ENCODE results near the gene CST9L. TPM values are rescaled to one million over a fixed set of nuclear protein-coding genes. Genes with fewer than 3 reads are reported as not detected.

CST9L gene
- total RNA-seq, 2 donors from 2014 or later, result not detected

DNA sequence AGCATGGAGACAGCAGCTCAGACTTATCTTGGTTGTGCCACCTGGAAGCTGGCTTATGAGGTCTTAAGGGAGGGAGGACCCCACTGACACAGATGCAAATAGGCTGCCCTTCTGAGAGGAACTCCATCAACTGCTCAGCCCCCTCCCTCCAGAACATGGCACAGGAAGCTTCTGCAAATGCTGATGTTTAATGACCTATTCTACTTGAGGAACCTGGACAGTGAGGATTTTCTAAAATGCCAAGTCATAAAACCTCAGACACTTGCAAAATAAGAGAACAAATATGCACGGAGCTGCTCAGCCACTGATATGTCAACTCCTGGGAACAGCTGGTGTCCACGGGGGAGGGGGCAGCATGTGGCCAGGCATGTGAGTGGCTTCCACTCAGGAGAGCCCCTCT is 34.0 kb upstream of the CST9L start:
- H3K36me3 Mint-ChIP-seq (ENCODE audit: low read depth), result no peaks in the 10 kb centered on the region
- peaks cover 2% of the 10 kb centered on the region for H3K4me1 Mint-ChIP-seq

DNA sequence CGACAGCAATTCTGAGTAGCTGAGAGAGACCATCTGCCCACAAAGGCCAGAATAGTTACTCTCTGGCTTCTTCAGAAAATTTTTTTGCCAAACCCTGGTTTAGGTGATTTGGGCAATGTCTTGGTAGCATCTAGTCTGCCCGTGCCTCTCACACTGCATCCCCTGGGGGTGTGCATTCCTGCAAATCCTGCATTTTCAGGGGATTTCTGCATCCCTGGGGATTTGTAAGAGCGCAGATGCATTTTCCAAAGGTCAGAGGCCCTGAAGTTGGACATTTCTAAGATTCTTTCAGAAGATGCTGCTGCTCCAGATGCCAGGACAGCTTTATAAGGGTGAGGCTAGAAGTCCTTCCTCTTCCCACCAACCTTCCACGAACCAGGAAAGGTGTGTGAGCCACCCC is 33.4 kb upstream of the CST9L start:
- no peaks in the 10 kb centered on the region for H3K9me3 ChIP-seq (ENCODE audit: control insufficient read depth, low read length, poor library complexity, severe bottlenecking)
- Mint-ChIP-seq H3K27me3 (peaks cover 16% of the 10 kb centered on the region), H3K4me1 (peaks cover 2% of the 10 kb centered on the region), H3K27ac (no peak overlapping the region), H3K4me3 (no peak overlapping the region), H3K36me3 (ENCODE audit: low read depth) (no peaks in the 10 kb centered on the region)
- DNase-seq (no peak), ATAC-seq (no peak)

More for the DNA sequence above, 34.0 kb upstream of the CST9L start:
- Mint-ChIP-seq H3K27ac (no peak overlapping the region), H3K27me3 (peaks cover 16% of the 10 kb centered on the region), H3K4me3 (no peak overlapping the region)
- no peaks in the 10 kb centered on the region for H3K9me3 ChIP-seq (ENCODE audit: control insufficient read depth, low read length, poor library complexity, severe bottlenecking)
- ATAC-seq, result no peak
- DNase-seq, result no peak

DNA sequence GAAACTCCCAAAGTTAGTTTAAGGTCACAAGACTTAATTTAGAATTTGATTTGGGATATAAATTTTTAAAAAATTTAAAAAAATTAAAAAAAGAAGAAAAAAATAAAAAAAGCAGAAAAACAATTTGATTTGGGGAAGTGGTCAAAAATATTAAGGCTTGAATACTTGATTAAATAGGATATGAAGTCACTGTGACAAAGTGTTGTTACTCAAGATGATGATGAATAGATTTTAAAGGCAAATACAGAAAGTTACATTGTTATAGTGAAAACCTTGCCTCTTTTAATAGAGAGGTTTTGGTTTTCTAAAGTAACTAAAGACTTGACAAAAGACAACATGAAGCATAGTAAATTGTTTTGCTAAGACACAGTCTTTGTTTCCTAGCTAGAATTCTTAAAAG is 30.2 kb upstream of the CST9L start:
- ATAC-seq (no peak), DNase-seq (no peak)
- no peaks in the 10 kb centered on the region for H3K4me1 Mint-ChIP-seq
- peaks cover 4% of the 10 kb centered on the region for H3K27me3 Mint-ChIP-seq
- no peaks in the 10 kb centered on the region for H3K36me3 Mint-ChIP-seq (ENCODE audit: low read depth)
- no peaks in the 10 kb centered on the region for H3K9me3 ChIP-seq (ENCODE audit: control insufficient read depth, low read length, poor library complexity, severe bottlenecking)
- H3K4me3 Mint-ChIP-seq, result no peak overlapping the region
- H3K27ac Mint-ChIP-seq, result no peak overlapping the region

DNA sequence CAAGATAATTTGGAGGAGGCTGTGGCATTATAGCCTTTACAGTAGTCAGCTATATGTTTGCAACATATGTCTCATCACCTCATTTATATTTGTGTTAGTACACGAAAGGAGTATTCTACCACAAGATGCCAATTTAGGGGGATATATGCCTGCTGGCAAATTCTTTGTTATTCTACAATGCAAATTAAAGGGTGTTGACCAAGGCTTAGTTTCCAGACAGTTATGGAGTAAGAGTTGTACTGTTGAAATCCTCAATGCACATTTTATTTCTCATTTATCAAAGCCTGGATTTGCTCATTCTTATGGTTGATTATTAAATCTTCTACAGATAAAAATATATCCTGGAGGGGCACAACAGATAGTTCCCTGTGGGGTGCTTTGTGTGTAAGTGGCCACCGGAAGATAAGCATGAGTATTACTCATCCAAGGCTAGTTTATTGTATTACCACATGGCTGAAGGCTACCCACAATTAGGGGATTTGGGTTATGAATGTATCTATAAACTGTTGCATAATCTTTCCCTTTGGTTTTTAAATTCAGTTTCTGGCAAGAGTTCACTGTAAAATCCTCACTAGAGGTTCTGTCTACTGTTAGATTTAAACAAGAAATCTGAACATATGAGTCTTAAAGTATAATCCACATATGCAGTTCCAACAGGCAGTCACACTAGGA is 28.4 kb upstream of the CST9L start:
- DNase-seq, result no peak
- H3K36me3 Mint-ChIP-seq (ENCODE audit: low read depth), result no peaks in the 10 kb centered on the region
- no peaks in the 10 kb centered on the region for H3K4me1 Mint-ChIP-seq
- no peaks in the 10 kb centered on the region for H3K27me3 Mint-ChIP-seq
- H3K9me3 ChIP-seq (ENCODE audit: control insufficient read depth, low read length, poor library complexity, severe bottlenecking), result no peaks in the 10 kb centered on the region
- no peak overlapping the region for H3K27ac Mint-ChIP-seq
- H3K4me3 Mint-ChIP-seq, result no peak overlapping the region
- ATAC-seq, result no peak

DNA sequence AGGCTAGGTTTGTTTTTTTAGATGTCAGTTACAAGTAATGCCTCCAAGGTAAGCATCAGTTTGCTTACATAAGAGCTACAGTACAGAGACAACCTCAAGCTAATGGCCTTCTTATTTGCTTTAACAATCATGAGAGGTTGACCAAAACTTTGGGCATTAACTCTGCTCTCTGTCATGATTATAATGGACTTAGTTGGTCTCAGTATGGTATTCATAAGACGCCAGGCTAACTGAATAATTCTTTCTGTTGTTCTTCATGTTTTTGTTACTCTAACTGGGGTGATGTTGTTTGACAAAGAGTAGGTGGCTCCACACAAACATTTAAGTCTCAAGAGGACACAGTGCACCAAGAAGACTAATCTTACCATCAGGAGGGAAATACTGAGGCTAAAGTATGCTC is 27.7 kb upstream of the CST9L start:
- Mint-ChIP-seq H3K4me3 (no peak overlapping the region), H3K27me3 (no peaks in the 10 kb centered on the region), H3K36me3 (ENCODE audit: low read depth) (no peaks in the 10 kb centered on the region), H3K4me1 (no peaks in the 10 kb centered on the region), H3K27ac (no peak overlapping the region)
- no peak for DNase-seq
- no peaks in the 10 kb centered on the region for H3K9me3 ChIP-seq (ENCODE audit: control insufficient read depth, low read length, poor library complexity, severe bottlenecking)
- no peak for ATAC-seq

DNA sequence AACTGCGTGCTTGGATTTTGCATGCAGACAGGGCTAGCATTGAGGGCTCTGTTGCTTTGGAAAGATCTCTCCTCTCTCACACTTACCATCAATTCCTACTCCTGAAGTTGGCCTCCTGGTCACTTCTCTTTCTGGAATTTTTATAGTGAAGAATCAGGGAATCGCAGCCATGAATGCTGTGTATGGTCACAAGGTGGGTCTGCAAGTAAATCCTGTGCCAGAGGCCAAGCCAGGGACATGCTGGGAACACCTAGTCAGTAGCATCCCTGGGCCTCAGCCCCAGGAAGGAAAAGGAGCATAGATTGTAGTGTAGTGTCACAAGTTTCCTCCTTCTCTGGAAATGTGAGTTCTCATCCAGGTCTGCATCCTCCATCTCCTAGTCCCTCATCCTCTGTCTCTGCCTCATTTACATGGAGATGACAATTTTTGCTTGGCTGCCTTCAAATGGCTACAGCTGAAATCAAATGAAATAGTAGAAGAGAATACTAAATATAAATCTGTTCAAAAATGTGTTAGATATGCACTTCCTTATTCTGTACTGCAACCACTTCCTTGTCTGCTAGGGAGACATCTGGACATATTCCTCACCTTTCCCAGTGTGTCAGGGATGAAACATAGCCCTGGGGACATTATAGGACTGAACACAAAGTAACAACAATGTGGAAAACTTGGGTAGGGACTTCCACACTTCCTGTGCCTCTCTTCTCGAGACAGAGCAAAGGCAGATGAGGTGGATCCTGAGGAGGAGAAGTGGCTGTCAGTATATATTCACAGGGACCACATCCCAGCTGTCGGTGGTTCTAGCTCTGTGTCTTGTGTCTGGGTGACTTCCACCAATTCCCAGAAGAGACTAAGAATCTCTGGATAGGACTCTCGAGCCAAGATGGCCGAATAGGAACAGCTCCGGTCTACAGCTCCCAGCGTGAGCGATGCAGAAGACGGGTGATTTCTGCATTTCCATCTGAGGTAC is 20.4 kb upstream of the CST9L start:
- no peak overlapping the region for H3K4me3 Mint-ChIP-seq
- ATAC-seq (no peak), DNase-seq (no peak)
- no peaks in the 10 kb centered on the region for H3K9me3 ChIP-seq (ENCODE audit: control insufficient read depth, low read length, poor library complexity, severe bottlenecking)
- H3K4me1 Mint-ChIP-seq, result peaks cover 4% of the 10 kb centered on the region
- peaks cover 2% of the 10 kb centered on the region for H3K36me3 Mint-ChIP-seq (ENCODE audit: low read depth)
- peaks cover 33% of the 10 kb centered on the region for H3K27me3 Mint-ChIP-seq
- H3K27ac Mint-ChIP-seq, result no peak overlapping the region

DNA sequence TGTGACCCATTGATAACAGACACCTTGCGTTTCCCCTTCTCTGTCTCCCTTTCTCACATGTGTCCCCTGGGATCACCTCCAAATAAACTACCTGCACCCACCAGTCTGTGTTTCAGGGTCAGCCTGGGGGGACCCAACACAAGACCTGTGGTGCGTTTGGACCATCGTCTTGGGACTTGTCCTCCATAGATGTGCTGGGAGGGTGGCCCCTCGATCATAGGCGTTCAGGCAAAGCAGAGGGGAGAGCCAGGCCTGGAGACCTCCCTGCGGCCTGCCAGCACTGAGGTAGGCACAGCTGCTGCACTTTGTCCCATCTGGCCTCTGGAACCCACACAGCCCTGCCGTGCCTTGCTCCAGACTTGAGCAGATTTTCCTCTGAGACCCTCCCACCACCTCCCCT is 19.3 kb upstream of the CST9L start:
- ATAC-seq (no peak), DNase-seq (no peak)
- Mint-ChIP-seq H3K27me3 (peaks cover 40% of the 10 kb centered on the region), H3K36me3 (ENCODE audit: low read depth) (peaks cover 2% of the 10 kb centered on the region), H3K4me1 (peaks cover 4% of the 10 kb centered on the region), H3K27ac (no peak overlapping the region), H3K4me3 (no peak overlapping the region)
- no peaks in the 10 kb centered on the region for H3K9me3 ChIP-seq (ENCODE audit: control insufficient read depth, low read length, poor library complexity, severe bottlenecking)

DNA sequence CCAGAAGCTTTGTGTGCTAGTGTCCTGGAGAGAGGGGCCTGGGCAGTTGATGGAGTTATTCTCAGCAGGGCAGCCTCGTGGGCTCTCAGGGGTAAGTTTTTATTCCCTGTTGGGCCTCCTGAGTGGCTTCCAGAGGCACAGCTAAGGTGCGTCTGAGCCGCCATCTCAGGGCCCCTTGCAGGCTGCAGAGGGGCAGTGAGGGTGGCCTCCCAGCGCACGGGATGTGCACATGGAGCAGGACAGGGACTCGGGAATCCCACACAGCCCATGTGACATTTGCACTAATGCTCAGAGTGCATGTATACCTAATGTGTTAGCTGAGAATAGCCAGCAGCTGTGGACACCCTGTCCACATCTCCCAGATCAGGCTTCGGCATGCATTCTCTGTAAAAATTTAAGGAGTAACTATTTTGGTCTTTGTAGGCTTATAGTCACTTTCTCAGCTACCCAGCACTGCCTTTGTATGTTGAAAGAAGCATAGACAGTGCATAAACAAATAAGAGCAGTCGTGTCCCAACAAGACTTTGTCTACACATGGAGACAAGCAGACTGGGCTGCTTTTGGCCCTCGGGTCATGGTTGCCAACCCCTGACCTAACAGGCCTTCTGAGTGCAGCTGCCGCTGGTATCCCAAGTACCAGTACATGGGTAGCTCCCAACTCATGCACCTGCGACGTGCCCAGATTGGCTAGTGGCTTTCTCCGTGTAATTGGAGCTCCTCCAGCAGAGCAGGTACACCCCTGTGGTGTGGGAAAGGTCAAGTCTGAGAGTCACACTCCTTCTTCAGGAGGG is 18.6 kb upstream of the CST9L start:
- Mint-ChIP-seq H3K36me3 (ENCODE audit: low read depth) (peaks cover 2% of the 10 kb centered on the region), H3K27me3 (peaks cover 46% of the 10 kb centered on the region), H3K4me1 (peaks cover 4% of the 10 kb centered on the region), H3K4me3 (no peak overlapping the region), H3K27ac (no peak overlapping the region)
- ATAC-seq, result no peak
- H3K9me3 ChIP-seq (ENCODE audit: control insufficient read depth, low read length, poor library complexity, severe bottlenecking), result no peaks in the 10 kb centered on the region
- no peak for DNase-seq

DNA sequence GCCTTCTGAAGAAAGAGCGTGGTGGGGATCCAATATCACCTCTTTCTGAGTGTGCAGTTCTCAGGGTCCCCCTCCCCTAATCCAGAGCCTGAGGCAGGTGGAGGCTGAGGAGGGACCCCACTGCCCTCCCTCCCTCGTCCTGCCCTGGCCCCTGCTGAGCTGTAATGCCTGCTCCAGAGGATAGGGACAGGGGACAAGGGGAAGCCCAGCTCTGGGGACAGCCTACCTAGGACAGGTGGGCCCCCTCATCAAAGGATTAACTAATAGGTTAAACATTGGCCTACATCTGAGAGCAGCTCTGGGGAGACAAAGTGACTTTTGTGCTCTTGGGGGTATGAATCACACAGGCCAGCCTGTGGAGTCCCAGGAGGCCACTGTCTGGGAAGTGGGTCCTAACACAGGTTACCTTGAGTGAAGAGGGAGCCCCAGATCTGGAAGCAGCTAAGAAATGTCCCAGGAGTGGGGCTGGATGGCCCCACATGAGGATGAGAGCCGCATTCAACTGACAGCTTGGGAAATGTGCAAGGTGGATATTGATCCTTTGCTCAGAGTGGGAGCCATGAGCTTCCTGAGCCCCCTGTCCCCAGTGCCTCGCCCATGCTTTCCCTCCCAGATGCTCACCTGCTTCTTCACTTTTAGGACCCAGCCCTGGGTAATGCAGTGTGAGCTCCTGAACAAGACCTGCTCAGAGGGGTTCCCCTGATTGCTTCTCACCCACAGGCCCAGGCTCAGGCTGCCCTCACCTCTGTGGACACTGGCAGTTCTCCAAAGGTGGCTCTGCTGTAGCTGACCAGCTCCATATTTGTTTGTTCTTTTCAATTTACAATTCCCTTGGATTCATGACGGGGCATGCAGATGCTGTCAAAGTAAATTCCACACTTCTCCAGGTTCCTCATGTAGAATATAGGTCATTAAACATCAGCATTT is 17.8 kb upstream of the CST9L start:
- no peak for DNase-seq
- no peak for ATAC-seq
- no peak overlapping the region for H3K27ac Mint-ChIP-seq
- H3K36me3 Mint-ChIP-seq (ENCODE audit: low read depth), result peaks cover 2% of the 10 kb centered on the region
- no peaks in the 10 kb centered on the region for H3K9me3 ChIP-seq (ENCODE audit: control insufficient read depth, low read length, poor library complexity, severe bottlenecking)
- H3K4me3 Mint-ChIP-seq, result no peak overlapping the region
- H3K27me3 Mint-ChIP-seq, result peaks cover 46% of the 10 kb centered on the region
- H3K4me1 Mint-ChIP-seq, result peaks cover 4% of the 10 kb centered on the region

DNA sequence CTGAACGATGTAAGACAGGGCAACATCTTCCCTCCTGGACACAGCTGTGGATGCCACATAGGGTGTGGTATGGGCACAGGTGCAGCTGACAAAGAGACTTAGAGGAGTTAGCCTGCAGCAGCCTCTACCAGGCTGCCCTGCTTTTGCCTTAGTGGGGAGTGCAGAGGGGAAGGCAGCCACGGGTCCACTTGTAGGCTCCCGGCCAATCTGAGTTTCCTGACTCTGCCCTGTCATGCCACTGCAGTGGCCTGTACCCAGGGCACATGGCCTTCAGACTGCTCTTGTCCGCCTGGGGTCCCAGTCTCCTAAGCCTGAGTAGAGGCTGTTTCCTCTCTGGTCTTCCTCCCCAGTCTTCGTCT is 17.1 kb upstream of the CST9L start:
- Mint-ChIP-seq H3K4me3 (no peak overlapping the region), H3K27ac (no peak overlapping the region), H3K4me1 (peaks cover 4% of the 10 kb centered on the region), H3K36me3 (ENCODE audit: low read depth) (peaks cover 2% of the 10 kb centered on the region), H3K27me3 (peaks cover 46% of the 10 kb centered on the region)
- no peak for ATAC-seq
- DNase-seq, result no peak
- no peaks in the 10 kb centered on the region for H3K9me3 ChIP-seq (ENCODE audit: control insufficient read depth, low read length, poor library complexity, severe bottlenecking)

DNA sequence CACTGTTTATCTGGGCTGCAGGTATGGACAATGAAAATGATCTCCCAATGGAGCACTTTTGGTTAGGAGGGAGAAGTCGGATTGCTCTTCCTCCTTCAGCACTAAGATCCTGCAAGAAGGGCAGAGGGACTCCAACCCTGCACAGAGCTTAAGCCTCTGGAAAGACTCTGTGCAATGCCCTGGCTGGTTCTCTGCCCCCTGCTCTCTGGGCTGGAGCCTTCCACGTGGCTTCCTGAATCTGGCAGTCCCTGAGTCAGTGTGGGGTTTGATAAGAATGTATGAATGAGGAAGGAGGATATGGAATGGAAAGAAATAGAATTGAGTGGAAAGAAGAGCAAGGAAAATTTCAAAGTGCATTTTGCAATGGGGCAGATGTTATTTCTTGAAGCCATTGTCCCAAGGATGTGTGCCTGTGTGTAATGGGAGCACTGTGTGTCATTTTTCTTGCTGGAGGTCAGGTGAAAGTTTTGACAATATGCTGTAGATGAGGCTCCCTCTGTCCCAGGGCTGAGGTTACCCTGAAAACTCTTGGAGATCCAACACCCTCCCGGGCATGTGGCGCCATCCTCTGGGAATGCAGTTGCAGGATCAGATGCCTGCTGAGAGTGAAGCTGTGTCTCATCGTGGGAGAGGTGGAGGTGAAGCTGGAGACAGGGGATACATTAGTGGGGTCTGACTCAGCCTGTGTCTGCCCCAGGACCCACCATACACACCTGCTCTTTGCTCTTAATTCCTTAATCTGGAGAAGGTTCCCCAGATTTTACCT is 16.3 kb upstream of the CST9L start:
- Mint-ChIP-seq H3K4me3 (no peak overlapping the region), H3K4me1 (peaks cover 4% of the 10 kb centered on the region), H3K27me3 (peaks cover 46% of the 10 kb centered on the region), H3K36me3 (ENCODE audit: low read depth) (peaks cover 2% of the 10 kb centered on the region), H3K27ac (no peak overlapping the region)
- ATAC-seq, result no peak
- no peaks in the 10 kb centered on the region for H3K9me3 ChIP-seq (ENCODE audit: control insufficient read depth, low read length, poor library complexity, severe bottlenecking)
- no peak for DNase-seq

DNA sequence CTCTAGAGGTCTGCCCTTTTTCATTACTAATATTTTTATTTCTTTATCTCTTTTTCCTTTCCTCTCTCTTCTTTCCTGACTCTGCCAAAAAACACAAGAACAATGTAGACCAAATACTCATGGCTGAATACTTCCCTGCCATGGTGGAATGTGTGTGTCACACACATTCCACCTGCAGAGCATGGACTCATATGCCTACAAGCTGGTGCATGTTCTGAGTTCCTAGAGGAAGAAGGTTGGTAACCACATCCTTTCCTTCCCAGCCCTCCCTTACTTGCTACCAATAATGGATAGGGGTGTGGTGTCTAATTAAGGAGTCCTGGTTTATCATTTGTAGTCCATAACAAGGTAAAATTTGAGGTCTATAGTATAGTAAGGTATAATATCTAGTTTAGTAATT is 15.2 kb upstream of the CST9L start:
- no peaks in the 10 kb centered on the region for H3K9me3 ChIP-seq (ENCODE audit: control insufficient read depth, low read length, poor library complexity, severe bottlenecking)
- H3K27me3 Mint-ChIP-seq, result peaks cover 46% of the 10 kb centered on the region
- H3K27ac Mint-ChIP-seq, result no peak overlapping the region
- H3K36me3 Mint-ChIP-seq (ENCODE audit: low read depth), result peaks cover 2% of the 10 kb centered on the region
- DNase-seq (no peak), ATAC-seq (no peak)
- no peak overlapping the region for H3K4me3 Mint-ChIP-seq
- H3K4me1 Mint-ChIP-seq, result peaks cover 4% of the 10 kb centered on the region

All from T-helper 17 cell (primary cell).